AG10803 (cell line): ENCODE data around the gene EIF2B4.
A peak's percentile ranks its signal among the peaks of the same experiment; 100 is the strongest.

Experiments
- DNase-seq: peaks from one replicate; pipeline ENCODE4 v3.0.0; 2010; ENCODE audit warnings: low read depth
- H3K4me3 ChIP-seq: 2 replicates; pipeline ENCODE4 v1.5.1; 2011; ENCODE audit warnings: mild to moderate bottlenecking, low read length, control low read depth
- TF ChIP-seq, protein P1 (sequence below): conservative IDR thresholded peaks from 2 replicates; pipeline ENCODE4 v1.5.1; 2011; ENCODE audit warnings: mild to moderate bottlenecking, low read length, control low read depth, inconsistent platforms

EIF2B4 gene

GRCh38 chr2:27400348-27401135, 30.4 kb upstream of the EIF2B4 start:
- DNase-seq, result no peak
- H3K4me3 ChIP-seq, result no peak overlapping the region
- TF ChIP-seq, protein P1, sequence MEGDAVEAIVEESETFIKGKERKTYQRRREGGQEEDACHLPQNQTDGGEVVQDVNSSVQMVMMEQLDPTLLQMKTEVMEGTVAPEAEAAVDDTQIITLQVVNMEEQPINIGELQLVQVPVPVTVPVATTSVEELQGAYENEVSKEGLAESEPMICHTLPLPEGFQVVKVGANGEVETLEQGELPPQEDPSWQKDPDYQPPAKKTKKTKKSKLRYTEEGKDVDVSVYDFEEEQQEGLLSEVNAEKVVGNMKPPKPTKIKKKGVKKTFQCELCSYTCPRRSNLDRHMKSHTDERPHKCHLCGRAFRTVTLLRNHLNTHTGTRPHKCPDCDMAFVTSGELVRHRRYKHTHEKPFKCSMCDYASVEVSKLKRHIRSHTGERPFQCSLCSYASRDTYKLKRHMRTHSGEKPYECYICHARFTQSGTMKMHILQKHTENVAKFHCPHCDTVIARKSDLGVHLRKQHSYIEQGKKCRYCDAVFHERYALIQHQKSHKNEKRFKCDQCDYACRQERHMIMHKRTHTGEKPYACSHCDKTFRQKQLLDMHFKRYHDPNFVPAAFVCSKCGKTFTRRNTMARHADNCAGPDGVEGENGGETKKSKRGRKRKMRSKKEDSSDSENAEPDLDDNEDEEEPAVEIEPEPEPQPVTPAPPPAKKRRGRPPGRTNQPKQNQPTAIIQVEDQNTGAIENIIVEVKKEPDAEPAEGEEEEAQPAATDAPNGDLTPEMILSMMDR, result no peak

DNA sequence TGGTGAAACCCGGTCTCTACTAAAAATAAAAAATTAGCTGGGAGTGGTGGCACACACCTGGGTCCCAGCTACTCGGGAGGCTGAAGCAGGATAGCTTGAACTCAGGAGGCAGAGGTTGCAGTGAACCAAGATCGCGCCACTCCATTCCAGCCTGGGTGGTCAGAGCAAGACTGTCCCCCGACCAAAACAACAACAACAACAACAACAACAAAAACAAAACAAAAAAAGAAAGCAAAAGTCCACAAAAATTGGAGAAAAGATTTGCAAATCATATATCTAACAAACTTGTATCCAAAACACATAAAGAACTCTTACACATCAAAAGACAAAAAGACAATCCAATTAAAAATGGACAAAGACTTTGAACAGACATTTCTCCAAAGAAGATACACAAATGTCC, 28.8 kb upstream of the EIF2B4 start:
- no peak overlapping the region for H3K4me3 ChIP-seq
- TF ChIP-seq, protein P1, result no peak
- DNase-seq, result no peak

GRCh38 chr2:27393225-27393624, 23.1 kb upstream of the EIF2B4 start:
- TF ChIP-seq, protein P1, result no peak
- H3K4me3 ChIP-seq, result no peak overlapping the region
- DNase-seq, result no peak

DNA sequence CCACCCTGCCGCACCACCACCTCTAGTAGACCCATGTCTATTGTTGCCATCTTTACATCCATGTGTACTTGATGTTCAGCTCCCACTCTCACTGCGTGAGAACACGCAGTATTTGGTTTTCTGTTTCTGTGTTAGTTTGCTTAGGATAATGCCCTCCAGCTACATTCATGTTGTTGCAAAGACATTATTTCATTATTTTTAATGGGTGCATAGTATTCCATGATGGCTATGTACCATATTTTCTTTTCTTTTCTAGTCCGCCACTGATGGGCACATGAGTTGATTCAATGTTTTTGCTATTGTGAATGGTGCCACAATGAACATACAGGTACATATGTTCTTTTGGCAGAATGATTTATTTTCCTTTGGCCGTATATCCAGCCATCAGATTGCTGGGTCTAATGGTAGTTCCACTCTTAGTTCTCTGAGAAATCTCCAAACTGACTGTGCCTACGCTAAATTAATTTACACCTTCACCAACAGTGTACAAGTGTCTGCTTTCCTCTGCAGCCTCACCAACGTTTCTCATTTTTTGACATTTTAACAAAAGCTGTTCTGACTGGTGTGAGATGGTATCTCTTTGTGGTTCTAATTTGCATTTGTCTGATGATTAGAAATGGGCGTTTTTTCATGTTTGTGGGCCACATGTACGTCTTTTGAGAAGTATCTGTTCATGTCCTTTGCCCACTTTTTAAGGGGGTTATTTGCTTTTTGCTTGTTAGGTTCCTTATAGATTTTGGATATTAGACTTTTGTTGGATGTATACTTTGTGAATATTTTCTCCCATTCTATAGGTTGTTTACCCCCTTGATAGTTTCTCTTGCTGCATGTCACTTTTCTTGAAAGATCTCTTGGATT, 20.9 kb upstream of the EIF2B4 start:
- TF ChIP-seq, protein P1, result no peak
- DNase-seq, result no peak

GRCh38 chr2:27381577-27382181, 11.5 kb upstream of the EIF2B4 start:
- DNase-seq, result no peak
- no peak overlapping the region for H3K4me3 ChIP-seq
- TF ChIP-seq, protein P1, result no peak

More for the DNA sequence above, 20.9 kb upstream of the EIF2B4 start:
- H3K4me3 ChIP-seq, result no peak overlapping the region

DNA sequence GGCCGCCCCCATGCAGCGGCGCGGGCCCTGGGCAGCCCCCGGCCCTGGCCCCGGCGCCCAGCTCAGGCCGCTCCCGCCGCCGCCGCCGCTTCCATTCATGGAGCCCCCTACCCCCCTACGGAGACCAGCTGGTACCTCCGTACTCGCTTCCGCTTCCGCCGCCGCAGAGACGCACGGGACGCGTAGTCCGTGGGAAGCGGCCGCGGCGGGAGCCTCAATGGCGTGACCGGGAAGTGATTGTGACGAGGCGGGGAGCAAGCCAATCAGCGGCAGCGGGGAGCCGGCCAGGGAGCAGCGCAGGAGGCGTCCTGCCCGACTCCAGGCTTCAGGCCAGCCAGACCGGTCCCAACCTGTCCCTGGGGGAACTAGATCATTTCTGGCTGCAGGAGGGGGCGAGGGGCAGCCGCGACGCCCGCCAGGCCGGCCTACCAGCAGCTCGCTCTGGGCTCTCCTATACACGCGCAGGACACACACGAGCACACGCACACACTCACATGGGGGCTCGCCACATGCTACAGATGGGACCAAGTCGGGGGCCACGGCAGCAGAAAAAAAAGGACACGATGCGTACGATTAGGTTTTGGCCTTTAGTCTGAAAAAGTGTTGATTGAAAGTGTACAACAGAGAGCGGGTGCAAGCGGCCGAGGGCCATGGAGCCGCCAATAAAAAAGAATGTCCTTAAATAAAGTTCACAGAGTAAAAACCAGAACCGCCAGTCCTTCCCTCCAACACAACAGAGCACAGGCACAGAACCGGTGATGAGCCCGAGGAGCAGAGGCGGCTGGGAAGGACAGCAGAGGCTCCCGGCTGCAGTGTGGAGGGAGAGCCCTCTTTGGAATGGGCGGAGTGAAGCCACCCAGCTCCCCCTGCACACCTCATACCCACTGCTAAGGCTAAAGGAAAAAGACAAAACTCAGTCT, 10.7 kb upstream of the EIF2B4 start, which contains the start of gene ZNF513:
ZNF513 (minus strand) TSS at position 109 of the 920 bp plus-strand sequence. CDS start 208 bp downstream, outside the sequence.
- peak within 1 kb of the TSS; percentile 91 for H3K4me3 ChIP-seq
- TF ChIP-seq, protein P1, result no peak
- peak; percentile 93 for DNase-seq
